CD4-positive, alpha-beta T cell treated with Interleukin-15 for 4 hours (primary cell): ENCODE data around the gene ZNF827.
A peak's percentile ranks its signal among the peaks of the same experiment; 100 is the strongest.

ENCODE experiments used
- DNase-seq: peaks from one replicate; pipeline ENCODE4 v3.0.0-alpha.2; 2020; ENCODE audit warnings: low spot score

Gene ZNF827

GRCh38 chr4:145827885-145828284 lies 110.7 kb downstream of the ZNF827 start:
- DNase-seq: no peak

DNA sequence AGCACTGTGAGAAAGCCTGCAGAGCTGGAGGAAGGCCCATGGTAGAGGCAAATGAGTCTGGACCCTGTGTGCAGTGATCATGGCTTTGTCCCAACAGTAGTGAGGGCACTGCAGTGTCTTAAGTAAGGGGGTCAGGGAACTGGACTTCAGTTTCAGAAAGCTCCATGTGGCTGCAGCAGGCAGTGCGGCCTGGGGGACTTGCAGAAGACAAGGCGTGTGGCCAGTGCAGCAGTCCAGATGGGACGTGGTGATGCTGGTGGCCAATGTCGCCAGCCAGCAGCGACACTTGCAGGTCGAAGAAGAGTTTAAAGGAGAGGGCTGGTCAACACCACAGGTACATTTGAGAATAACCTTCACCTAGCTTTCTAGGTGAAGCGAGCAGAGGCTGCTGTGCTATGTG lies 113.4 kb downstream of the ZNF827 start:
- DNase-seq: no peak

GRCh38 chr4:145824463-145824862 lies 114.2 kb downstream of the ZNF827 start:
- no peak for DNase-seq

GRCh38 chr4:145823743-145824142 lies 114.9 kb downstream of the ZNF827 start:
- DNase-seq: no peak

GRCh38 chr4:145822581-145822980 lies 116.0 kb downstream of the ZNF827 start:
- DNase-seq: no peak

DNA sequence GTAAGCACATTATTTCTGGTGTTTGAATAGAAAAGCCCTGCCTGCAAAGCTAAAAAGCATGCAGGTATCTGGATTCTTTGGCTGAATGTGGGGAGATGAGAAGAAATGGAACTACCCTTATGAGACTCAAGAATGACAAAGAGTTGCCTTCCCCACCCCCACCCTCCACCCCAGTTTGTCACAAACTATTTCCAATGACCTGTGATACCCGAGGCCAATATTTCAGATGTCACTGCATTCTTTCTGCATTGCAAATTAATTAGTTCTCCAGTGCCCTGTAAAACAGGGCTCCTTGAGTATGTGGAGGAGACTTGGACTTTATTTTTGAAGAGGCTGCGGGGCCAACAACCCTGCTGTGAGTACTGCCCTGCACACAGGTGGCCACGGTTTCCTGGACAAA lies 116.4 kb downstream of the ZNF827 start:
- no peak for DNase-seq

GRCh38 chr4:145821766-145822165 lies 116.9 kb downstream of the ZNF827 start:
- DNase-seq: no peak

GRCh38 chr4:145820407-145820806 lies 118.2 kb downstream of the ZNF827 start:
- DNase-seq: no peak

GRCh38 chr4:145819853-145820181 lies 118.8 kb downstream of the ZNF827 start:
- DNase-seq: no peak

GRCh38 chr4:145819101-145819852 lies 119.3 kb downstream of the ZNF827 start:
- no peak for DNase-seq

GRCh38 chr4:145818011-145818410 lies 120.6 kb downstream of the ZNF827 start:
- DNase-seq: no peak

DNA sequence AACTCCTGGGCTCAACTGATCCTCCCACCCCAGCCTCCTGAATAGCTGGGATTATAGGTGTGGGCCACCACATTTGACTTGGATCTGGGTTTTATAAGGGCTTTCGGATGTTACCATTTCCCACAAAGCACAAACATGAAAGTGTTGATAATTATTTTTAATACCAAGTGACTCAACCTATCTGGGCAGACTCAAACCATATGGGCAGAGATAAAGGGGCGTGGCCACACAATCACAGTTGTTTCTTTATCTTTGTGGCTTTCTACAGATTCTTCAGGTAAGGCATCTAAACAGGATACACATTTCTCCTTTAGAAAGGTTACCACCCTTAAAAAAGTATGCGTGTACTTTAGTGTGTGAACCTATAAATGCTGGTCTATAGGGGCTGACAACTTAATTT lies 122.5 kb downstream of the ZNF827 start:
- DNase-seq: no peak

GRCh38 chr4:145815626-145816025 lies 123.0 kb downstream of the ZNF827 start:
- DNase-seq: no peak

DNA sequence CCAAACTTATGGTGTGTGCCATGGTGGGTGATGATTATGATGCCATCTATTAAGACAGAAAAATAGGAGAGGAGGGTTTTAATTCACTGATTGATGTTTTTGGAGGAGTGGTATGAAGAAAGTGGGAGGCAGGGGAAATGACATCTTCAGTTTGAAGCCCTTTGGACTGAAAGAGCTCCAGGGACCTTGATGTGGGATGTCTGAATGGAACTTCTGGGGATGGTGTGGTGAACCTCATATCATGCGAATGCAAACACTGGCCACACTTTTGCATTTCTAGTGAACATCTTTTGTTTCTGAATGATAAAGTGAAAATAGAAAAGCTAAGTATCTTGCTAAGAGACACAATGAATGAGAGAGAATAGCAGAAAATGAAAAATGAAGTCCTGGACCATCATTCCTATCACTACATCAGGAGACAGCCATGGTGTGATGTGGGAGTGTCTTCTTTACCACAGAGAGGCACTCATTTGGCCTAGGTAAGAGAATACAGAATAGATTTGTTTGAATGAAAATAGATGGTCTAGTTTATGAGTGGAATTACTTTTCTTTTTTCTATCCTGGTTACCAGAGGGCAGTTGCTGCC lies 123.5 kb downstream of the ZNF827 start:
- DNase-seq: no peak

GRCh38 chr4:145814246-145814645 lies 124.4 kb downstream of the ZNF827 start:
- DNase-seq: no peak

- no peak for DNase-seq
These were observed 125.7 kb downstream of the ZNF827 start for GRCh38 chr4:145812919-145813318.

GRCh38 chr4:145808848-145809512 lies 129.6 kb downstream of the ZNF827 start:
- DNase-seq: no peak

- peak; percentile 51 for DNase-seq
These were observed 130.5 kb downstream of the ZNF827 start for GRCh38 chr4:145808021-145808650.

DNA sequence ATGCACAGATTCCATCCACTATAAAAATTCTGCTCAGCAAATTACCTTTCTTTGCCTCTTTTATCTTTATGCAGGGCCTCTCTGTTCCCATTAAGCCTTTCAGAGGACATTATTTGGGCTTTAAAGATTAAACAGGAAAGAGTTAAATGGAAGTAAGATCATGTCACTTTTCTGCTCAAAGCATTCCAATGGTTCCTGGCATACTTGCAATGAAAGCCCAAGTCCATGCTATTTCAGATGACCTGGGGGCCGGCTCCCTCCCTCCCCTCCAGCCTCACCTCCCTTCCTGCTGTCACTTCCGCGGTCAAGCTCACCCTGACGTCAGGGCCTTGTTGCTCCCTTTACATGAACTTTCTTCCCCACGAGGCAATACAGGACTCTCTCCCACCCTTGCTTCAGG lies 133.1 kb downstream of the ZNF827 start:
- no peak for DNase-seq

DNA sequence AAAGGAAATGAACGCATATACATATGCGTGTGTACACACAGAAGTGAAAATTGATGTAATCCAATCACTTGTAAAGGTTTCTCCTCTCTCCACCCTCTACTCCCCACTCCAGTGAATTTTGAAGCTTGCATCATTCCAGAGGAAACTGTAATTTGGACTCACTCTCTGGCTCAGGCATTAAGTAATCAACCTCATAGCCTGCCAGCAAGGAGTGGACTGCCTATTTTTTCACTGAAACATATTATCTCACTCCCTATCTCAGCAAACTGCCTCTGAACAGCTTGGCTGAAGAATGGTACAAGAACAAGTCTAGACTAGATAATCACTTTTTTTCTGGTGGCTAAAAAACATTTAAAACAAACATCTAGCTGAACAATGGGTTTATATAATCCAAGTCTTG lies 134.5 kb downstream of the ZNF827 start:
- no peak for DNase-seq

DNA sequence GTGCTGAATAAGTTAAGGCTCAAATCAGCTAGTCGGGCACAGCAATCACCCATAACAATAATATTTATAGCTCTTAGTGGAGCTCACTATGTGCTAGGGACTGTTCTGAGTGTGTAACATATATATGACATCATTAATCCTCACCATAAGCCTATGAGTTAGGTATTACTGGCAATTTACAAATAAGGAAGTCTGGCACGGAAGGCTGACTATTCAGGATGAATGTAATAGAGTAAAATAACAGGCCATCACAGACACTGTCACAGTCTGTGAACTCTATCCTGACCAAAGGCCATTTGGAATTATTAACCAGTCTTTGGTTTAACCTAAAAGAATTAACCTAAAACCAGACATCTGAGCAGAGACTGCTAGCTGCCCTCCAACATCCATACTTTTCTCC lies 139.4 kb downstream of the ZNF827 start:
- DNase-seq: no peak

- DNase-seq: no peak
These were observed 141.3 kb downstream of the ZNF827 start for GRCh38 chr4:145797278-145797677.

DNA sequence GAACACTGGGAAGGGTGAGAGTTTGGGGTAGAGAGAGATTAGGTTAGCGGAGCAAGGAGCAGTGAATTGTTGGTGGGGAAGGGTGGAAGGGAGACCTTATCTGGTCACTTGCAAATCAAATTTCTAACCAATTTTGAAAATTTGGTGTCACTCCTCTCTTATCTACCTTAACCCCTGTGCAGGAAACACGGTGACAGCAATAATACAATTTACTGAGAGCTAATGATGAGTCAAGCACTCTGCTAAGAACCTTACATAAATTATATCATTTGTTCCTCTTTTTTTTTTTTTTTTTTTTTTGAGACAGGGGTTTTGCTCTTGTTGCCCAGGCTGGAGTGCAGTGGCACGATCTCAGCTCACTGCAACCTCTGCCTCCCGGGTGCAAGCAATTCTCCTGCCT lies 142.3 kb downstream of the ZNF827 start:
- no peak for DNase-seq
